KOPT-K1 (cell line): ENCODE measurements around the gene USP12.
"Not testable (repeated sequence)": the region's sequence is repeated elsewhere in the genome, so short reads cannot be mapped to it uniquely, and the experiment has no call there.

Experiments
- H3K27ac ChIP-seq: fragments of 200-600 bp; sonication (generic); 2 replicates; pipeline ENCODE4 v1.5.1; 2016; ENCODE audit warnings: antibody characterized with exemption, mild to moderate bottlenecking, low read depth, low read length; ENCODE audit not compliant: poor library complexity, severe bottlenecking
- H3K36me3 ChIP-seq: fragments of 200-600 bp; sonication (generic); 2 replicates; pipeline ENCODE4 v1.5.1; 2017; ENCODE audit warnings: antibody characterized with exemption, mild to moderate bottlenecking, low read length, moderate library complexity; ENCODE audit not compliant: insufficient read depth
- H3K9me3 ChIP-seq: fragments of 200-600 bp; sonication (generic); 2 replicates; pipeline ENCODE4 v1.5.1; 2017; ENCODE audit warnings: antibody characterized with exemption, low read length, mild to moderate bottlenecking; ENCODE audit not compliant: insufficient read depth, poor library complexity, severe bottlenecking

The USP12 gene

GRCh38 chr13:27147530-27148170 is 24.0 kb downstream of the USP12 start:
- H3K27ac ChIP-seq, result no peak overlapping the region
- H3K9me3 ChIP-seq, result peaks cover 2% of the 10 kb centered on the region
- H3K36me3 ChIP-seq, result no peaks in the 10 kb centered on the region

GRCh38 chr13:27141746-27142145 is 29.9 kb downstream of the USP12 start:
- 0 out of 2 replicates have a peak, but pooled peaks cover 11% of the 10 kb centered on the region for H3K36me3 ChIP-seq
- H3K27ac ChIP-seq, result no peak overlapping the region
- peaks cover 22% of the 10 kb centered on the region for H3K9me3 ChIP-seq

GRCh38 chr13:27141159-27141558 is 30.5 kb downstream of the USP12 start:
- not testable (repeated sequence) for H3K27ac ChIP-seq
- peaks cover 22% of the 10 kb centered on the region for H3K9me3 ChIP-seq
- H3K36me3 ChIP-seq, result 0 out of 2 replicates have a peak, but pooled peaks cover 11% of the 10 kb centered on the region

GRCh38 chr13:27140060-27140459 is 31.6 kb downstream of the USP12 start:
- H3K9me3 ChIP-seq, result peaks cover 22% of the 10 kb centered on the region
- H3K27ac ChIP-seq, result no peak overlapping the region
- 0 out of 2 replicates have a peak, but pooled peaks cover 11% of the 10 kb centered on the region for H3K36me3 ChIP-seq

GRCh38 chr13:27139565-27139964 is 32.0 kb downstream of the USP12 start:
- peaks cover 22% of the 10 kb centered on the region for H3K9me3 ChIP-seq
- no peak overlapping the region for H3K27ac ChIP-seq
- 0 out of 2 replicates have a peak, but pooled peaks cover 11% of the 10 kb centered on the region for H3K36me3 ChIP-seq

GRCh38 chr13:27138457-27139093 is 33.0 kb downstream of the USP12 start:
- 0 out of 2 replicates have a peak, but pooled peaks cover 11% of the 10 kb centered on the region for H3K36me3 ChIP-seq
- peaks cover 22% of the 10 kb centered on the region for H3K9me3 ChIP-seq
- no peak overlapping the region for H3K27ac ChIP-seq

- H3K36me3 ChIP-seq, result 0 out of 2 replicates have a peak, but pooled peaks cover 11% of the 10 kb centered on the region
- H3K27ac ChIP-seq, result no peak overlapping the region
- H3K9me3 ChIP-seq, result peaks cover 22% of the 10 kb centered on the region
Measured at GRCh38 chr13:27137759-27138158, 33.9 kb downstream of the USP12 start.

GRCh38 chr13:27135023-27135422 is 36.6 kb downstream of the USP12 start:
- H3K36me3 ChIP-seq, result 0 out of 2 replicates have a peak, but pooled peaks cover 5% of the 10 kb centered on the region
- no peak overlapping the region for H3K27ac ChIP-seq
- H3K9me3 ChIP-seq, result peaks cover 21% of the 10 kb centered on the region

GRCh38 chr13:27133889-27134288 is 37.7 kb downstream of the USP12 start:
- peaks cover 25% of the 10 kb centered on the region for H3K9me3 ChIP-seq
- H3K27ac ChIP-seq, result no peak overlapping the region
- 0 out of 2 replicates have a peak, but pooled peaks cover 5% of the 10 kb centered on the region for H3K36me3 ChIP-seq

- Histone ChIP-seq H3K27ac (no peak overlapping the region), H3K9me3 (peaks cover 25% of the 10 kb centered on the region), H3K36me3 (0 out of 2 replicates have a peak, but pooled peaks cover 5% of the 10 kb centered on the region)
Measured at GRCh38 chr13:27132538-27132937, 39.1 kb downstream of the USP12 start.

- Histone ChIP-seq H3K9me3 (peaks cover 25% of the 10 kb centered on the region), H3K27ac (no peak overlapping the region), H3K36me3 (0 out of 2 replicates have a peak, but pooled peaks cover 5% of the 10 kb centered on the region)
Measured at GRCh38 chr13:27131906-27132305, 39.7 kb downstream of the USP12 start.

- Histone ChIP-seq H3K27ac (no peak overlapping the region), H3K36me3 (0 out of 2 replicates have a peak, but pooled peaks cover 5% of the 10 kb centered on the region), H3K9me3 (peaks cover 30% of the 10 kb centered on the region)
Measured at GRCh38 chr13:27130979-27131623, 40.5 kb downstream of the USP12 start.

GRCh38 chr13:27130223-27130978 is 41.2 kb downstream of the USP12 start:
- H3K27ac ChIP-seq, result no peak overlapping the region
- H3K9me3 ChIP-seq, result peaks cover 37% of the 10 kb centered on the region
- H3K36me3 ChIP-seq, result peaks cover 8% of the 10 kb centered on the region; the same call in 1 of the 2 replicates

- H3K27ac ChIP-seq, result no peak overlapping the region
- peaks cover 9% of the 10 kb centered on the region; the same call in 1 of the 2 replicates for H3K36me3 ChIP-seq
- H3K9me3 ChIP-seq, result peaks cover 49% of the 10 kb centered on the region
Measured at GRCh38 chr13:27128825-27129627, 42.6 kb downstream of the USP12 start.
